ENCODE data around the gene BCL2L13.

Gene BCL2L13

GRCh38 chr22:17778412-17778976 is 139.9 kb downstream of the BCL2L13 start:
- no peak for DNase-seq

GRCh38 chr22:17779286-17780115 is 140.9 kb downstream of the BCL2L13 start:
- no peak for DNase-seq

GRCh38 chr22:17780116-17780740 is 141.7 kb downstream of the BCL2L13 start:
- DNase-seq: no peak

All from anterior cingulate cortex (tissue), 58 donors.